SK-N-SH treated with all-trans-retinoic acid at 6 μM for 48 hours (cell line): Measurements from ENCODE around the gene PIM1.
"Not testable (repeated sequence)": the region's sequence is repeated elsewhere in the genome, so short reads cannot be mapped to it uniquely, and the experiment has no call there.

Experiments
- ATAC-seq: fragments of 200-7000 bp; cut with Tn5 transposase; 3 replicates; pipeline ENCODE4 v1.9.1; 2020; ENCODE audit warnings: mild to moderate bottlenecking, moderate library complexity
- ARNTL ChIP-seq: fragments of 450-650 bp; formaldehyde crosslinking; IDR thresholded peaks from 2 replicates; pipeline ENCODE4 v1.5.0; 2020; ENCODE audit warnings: low read depth, mild to moderate bottlenecking, moderate library complexity, borderline replicate concordance
- BACH2 ChIP-seq: fragments of 250-450 bp; sonication (Bioruptor Pico); IDR thresholded peaks from 2 replicates; pipeline ENCODE4 v1.9.0; 2021; ENCODE audit warnings: mild to moderate bottlenecking, borderline replicate concordance
- CREB5 ChIP-seq: fragments of 250-450 bp; sonication (Bioruptor Pico); IDR thresholded peaks from 2 replicates; pipeline ENCODE4 v1.5.1; 2020; ENCODE audit warnings: low read depth, mild to moderate bottlenecking, moderate library complexity
- CSDC2 ChIP-seq: fragments of 250-450 bp; sonication (Bioruptor Pico); IDR thresholded peaks from 2 replicates; pipeline ENCODE4 v1.5.0; 2020; ENCODE audit warnings: mild to moderate bottlenecking, moderate library complexity
- CSRNP3 ChIP-seq: fragments of 250-450 bp; sonication (Bioruptor Pico); IDR thresholded peaks from 2 replicates; pipeline ENCODE4 v1.5.1; 2021; ENCODE audit warnings: mild to moderate bottlenecking, moderate library complexity
- ESRRG ChIP-seq: fragments of 250-450 bp; sonication (Bioruptor Pico); IDR thresholded peaks from 2 replicates; pipeline ENCODE4 v1.6.1; 2021; ENCODE audit warnings: mild to moderate bottlenecking
- GLIS3 ChIP-seq: fragments of 250-450 bp; sonication (Bioruptor Pico); IDR thresholded peaks from 2 replicates; pipeline ENCODE4 v1.5.0; 2020; ENCODE audit warnings: mild to moderate bottlenecking, moderate library complexity
- ISL1 ChIP-seq: fragments of 250-450 bp; sonication (Bioruptor Pico); IDR thresholded peaks from 2 replicates; pipeline ENCODE4 v2.1.2; 2022; ENCODE audit warnings: mild to moderate bottlenecking, moderate library complexity
- OSR1 ChIP-seq: fragments of 250-450 bp; sonication (Bioruptor Pico); IDR thresholded peaks from 2 replicates; pipeline ENCODE4 v1.8.0; 2022; ENCODE audit warnings: moderate library complexity, mild to moderate bottlenecking, inconsistent platforms
- PATZ1 ChIP-seq: fragments of 250-450 bp; sonication (Bioruptor Pico); IDR thresholded peaks from 2 replicates; pipeline ENCODE4 v1.8.0; 2020; ENCODE audit warnings: mild to moderate bottlenecking, moderate library complexity, borderline replicate concordance
- POU6F1 ChIP-seq: fragments of 250-450 bp; sonication (Bioruptor Pico); IDR thresholded peaks from 2 replicates; pipeline ENCODE4 v1.8.0; 2021; ENCODE audit warnings: low read depth, mild to moderate bottlenecking, moderate library complexity, borderline replicate concordance
- PPARA ChIP-seq: fragments of 250-450 bp; sonication (Bioruptor Pico); IDR thresholded peaks from 2 replicates; pipeline ENCODE4 v1.5.0; 2020; ENCODE audit warnings: mild to moderate bottlenecking, borderline replicate concordance
- TCF4 ChIP-seq: fragments of 250-450 bp; sonication (Bioruptor Pico); IDR thresholded peaks from 2 replicates; pipeline ENCODE4 v1.8.0; 2021; ENCODE audit warnings: mild to moderate bottlenecking, moderate library complexity, borderline replicate concordance
- TOX ChIP-seq: fragments of 250-450 bp; sonication (Bioruptor Pico); IDR thresholded peaks from 2 replicates; pipeline ENCODE4 v1.8.0; 2021; ENCODE audit warnings: mild to moderate bottlenecking, moderate library complexity, borderline replicate concordance
- ZC3H10 ChIP-seq: fragments of 250-450 bp; sonication (Bioruptor Pico); IDR thresholded peaks from 2 replicates; pipeline ENCODE4 v1.5.1; 2021; ENCODE audit warnings: mild to moderate bottlenecking, moderate library complexity
- ZFP3 ChIP-seq: fragments of 250-450 bp; sonication (Bioruptor Pico); IDR thresholded peaks from 2 replicates; pipeline ENCODE4 v1.5.0; 2020; ENCODE audit warnings: mild to moderate bottlenecking, moderate library complexity
- ZNF565 ChIP-seq: fragments of 450-650 bp; formaldehyde crosslinking; conservative IDR thresholded peaks from 2 replicates; pipeline ENCODE4 v1.5.0; 2020; ENCODE audit warnings: low read depth, mild to moderate bottlenecking, moderate library complexity
- ZNF70 ChIP-seq: fragments of 450-650 bp; formaldehyde crosslinking; IDR thresholded peaks from 2 replicates; pipeline ENCODE4 v1.5.0; 2020; ENCODE audit warnings: mild to moderate bottlenecking, moderate library complexity
- ZNF8 ChIP-seq: fragments of 450-650 bp; formaldehyde crosslinking; IDR thresholded peaks from 2 replicates; pipeline ENCODE4 v1.5.0; 2020; ENCODE audit warnings: mild to moderate bottlenecking, moderate library complexity

Gene PIM1

GRCh38 chr6:37125774-37126492 is 44.0 kb upstream of the PIM1 start:
- ATAC-seq: no peak
- no peak for TF ChIP-seq PPARA (CRISPR knock-in tag)
- TF ChIP-seq ZNF565 (CRISPR knock-in tag): no peak
- TF ChIP-seq ISL1 (CRISPR knock-in tag): no peak; the same call in 1 of the 2 replicates
- TF ChIP-seq CREB5 (CRISPR knock-in tag): no peak
- TF ChIP-seq TOX (CRISPR knock-in tag): no peak
- no peak for TF ChIP-seq ZC3H10 (CRISPR knock-in tag)
- TF ChIP-seq ZNF70 (CRISPR knock-in tag): no peak
- TF ChIP-seq BACH2 (CRISPR knock-in tag): no peak
- TF ChIP-seq GLIS3 (CRISPR knock-in tag): no peak
- no peak for TF ChIP-seq ARNTL (CRISPR knock-in tag)
- no peak for TF ChIP-seq CSRNP3
- no peak for TF ChIP-seq ZFP3 (CRISPR knock-in tag)
- TF ChIP-seq TCF4 (CRISPR knock-in tag): no peak

- 0 out of 2 replicates have a peak, but pooled peaks have one; percentile 16 for TF ChIP-seq ISL1 (CRISPR knock-in tag)
- no peak for TF ChIP-seq TCF4 (CRISPR knock-in tag)
- ATAC-seq: no peak
Measured at GRCh38 chr6:37126493-37126958, 43.4 kb upstream of the PIM1 start.

- no peak for ATAC-seq
- TF ChIP-seq POU6F1 (CRISPR knock-in tag) (no peak), CSDC2 (CRISPR knock-in tag) (no peak), PATZ1 (CRISPR knock-in tag) (no peak), CSRNP3 (no peak)
Measured at GRCh38 chr6:37126961-37127616, 42.9 kb upstream of the PIM1 start.

- TF ChIP-seq ESRRG (CRISPR knock-in tag) (no peak), CREB5 (CRISPR knock-in tag) (no peak), OSR1 (CRISPR knock-in tag) (no peak), ZNF565 (CRISPR knock-in tag) (no peak), ZNF8 (no peak), BACH2 (CRISPR knock-in tag) (no peak), GLIS3 (CRISPR knock-in tag) (no peak), PPARA (CRISPR knock-in tag) (no peak), ZNF70 (CRISPR knock-in tag) (no peak), ARNTL (CRISPR knock-in tag) (no peak)
- TF ChIP-seq, all 23 proteins: peak for 0
- ATAC-seq: peak; percentile 48
Measured at GRCh38 chr6:37127961-37128862, 41.7 kb upstream of the PIM1 start.

GRCh38 chr6:37128863-37129443 is 41.0 kb upstream of the PIM1 start:
- not testable (repeated sequence) for ATAC-seq
